Activated CD8-positive, alpha-beta memory T cell treated with anti-CD3 and anti-CD28 coated beads for 48 hours (primary cell): Measurements from ENCODE around the gene GCG.

Experiments
- DNase-seq, 3 experiments: peaks; one replicate each; pipeline ENCODE4 v3.0.0-alpha.2; 2020; ENCODE audit warnings: low read depth in 2 of 3, low spot score in 2 of 3

Gene GCG

GRCh38 chr2:162149940-162150339 is 2.1 kb downstream of the GCG start:
- DNase-seq: no peak

- DNase-seq: no peak
These were observed 2.6 kb downstream of the GCG start for GRCh38 chr2:162149466-162149865.

- no peak for DNase-seq
These were observed 3.1 kb downstream of the GCG start for GRCh38 chr2:162148956-162149355.

- no peak for DNase-seq
These were observed 8.1 kb downstream of the GCG start for GRCh38 chr2:162143969-162144368.

- no peak for DNase-seq
These were observed 13.7 kb downstream of the GCG start for GRCh38 chr2:162138310-162138709.

GRCh38 chr2:162127422-162127821 is 24.6 kb downstream of the GCG start:
- no peak for DNase-seq

- DNase-seq: no peak
These were observed 25.5 kb downstream of the GCG start for GRCh38 chr2:162126527-162126926.

- no peak for DNase-seq
These were observed 25.9 kb downstream of the GCG start for GRCh38 chr2:162126111-162126519.

- no peak for DNase-seq
These were observed 26.9 kb downstream of the GCG start for GRCh38 chr2:162125138-162125537.

- no peak for DNase-seq
These were observed 28.0 kb downstream of the GCG start for GRCh38 chr2:162123806-162124758.

- no peak for DNase-seq
These were observed 33.6 kb downstream of the GCG start for GRCh38 chr2:162118166-162119031.

- DNase-seq: no peak
These were observed 35.7 kb downstream of the GCG start for GRCh38 chr2:162116352-162116751.

GRCh38 chr2:162115076-162115475 is 37.0 kb downstream of the GCG start:
- DNase-seq: no peak

GRCh38 chr2:162114271-162114670 is 37.8 kb downstream of the GCG start:
- no peak for DNase-seq

- DNase-seq: no peak
These were observed 38.3 kb downstream of the GCG start for GRCh38 chr2:162113776-162114168.

GRCh38 chr2:162113088-162113775 is 38.8 kb downstream of the GCG start:
- DNase-seq: no peak

- DNase-seq: no peak
These were observed 39.8 kb downstream of the GCG start for GRCh38 chr2:162111958-162112850.

- DNase-seq: no peak
These were observed 44.6 kb downstream of the GCG start for GRCh38 chr2:162107361-162107901.

GRCh38 chr2:162106746-162107145 is 45.3 kb downstream of the GCG start:
- DNase-seq: no peak

- DNase-seq: no peak
These were observed 45.9 kb downstream of the GCG start for GRCh38 chr2:162106146-162106551.
